ENCODE measurements around the gene LEPROT.

The LEPROT gene

GRCh38 chr1:65435987-65436386 is 15.5 kb downstream of the LEPROT start:
- H3K4me1 ChIP-seq (ENCODE audit: control extremely low read depth in 1 of 4, control insufficient read depth in 4 of 4, insufficient read depth in 4 of 4, low read length in 3 of 4), result peaks cover 0 to 15% (median 6%) of the 10 kb centered on the region in 4 experiments
- no peak for DNase-seq
- peaks cover 13 to 36% (median 20%) of the 10 kb centered on the region in 4 experiments for H3K36me3 ChIP-seq (ENCODE audit: control insufficient read depth in 4 of 4, insufficient read depth in 4 of 4, low read length in 3 of 4)
- no peaks in the 10 kb centered on the region for H3K27me3 ChIP-seq (replicated peaks in 2 of 5; ENCODE audit: control insufficient read depth in 4 of 5, insufficient read depth in 5 of 5, low read length in 4 of 5)
- no peak overlapping the region for H3K27ac ChIP-seq (ENCODE audit: insufficient read depth in 1 of 2, low read depth in 1 of 2, low read length in 2 of 2, poor library complexity in 1 of 2, severe bottlenecking in 2 of 2)
- ChIA-PET CTCF (interaction anchor here (0.9 to 1.6 kb wide), 2 partner anchors 22 to 24 kb away, joined by 3 to 5 read pairs; no protein-coding TSS in a partner anchor), POLR2A (no interaction called here)
- no peak overlapping the region for H3K4me3 ChIP-seq (ENCODE audit: control insufficient read depth in 1 of 7, extremely low read depth in 1 of 7, insufficient read depth in 4 of 7, low read depth in 2 of 7, low read length in 6 of 7)
- no CpG with 5 or more reads among the region's 2 CpGs for WGBS (ENCODE audit: insufficient coverage)
- no peaks in the 10 kb centered on the region for H3K9me3 ChIP-seq (ENCODE audit: control extremely low read depth in 1 of 5, control insufficient read depth in 4 of 5, insufficient read depth in 2 of 5, low read depth in 1 of 5, low read length in 4 of 5)

DNA sequence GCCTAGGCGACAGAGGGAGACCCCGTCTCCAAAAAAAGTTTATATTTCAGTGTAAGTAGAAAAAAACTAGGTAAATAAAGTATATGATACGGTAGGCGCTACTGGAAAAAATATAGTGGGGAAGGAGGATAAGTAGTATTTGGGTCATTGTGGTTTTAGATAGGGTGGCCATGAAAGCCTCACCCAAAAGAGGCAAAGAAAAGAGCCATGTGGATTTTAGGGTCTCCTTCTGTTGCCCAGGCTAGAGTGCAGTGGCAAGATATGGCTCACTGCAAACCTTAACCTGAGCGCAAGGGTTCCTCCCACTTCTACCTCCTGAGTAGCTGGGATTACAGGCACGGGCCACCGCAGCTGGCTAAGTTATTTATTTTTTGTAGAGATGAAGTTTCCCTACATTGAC is 17.1 kb downstream of the LEPROT start:
- Histone ChIP-seq H3K4me3 (ENCODE audit: control insufficient read depth in 1 of 7, extremely low read depth in 1 of 7, insufficient read depth in 4 of 7, low read depth in 2 of 7, low read length in 6 of 7) (no peak overlapping the region), H3K27ac (ENCODE audit: insufficient read depth in 1 of 2, low read depth in 1 of 2, low read length in 2 of 2, poor library complexity in 1 of 2, severe bottlenecking in 2 of 2) (no peak overlapping the region), H3K27me3 (replicated peaks in 2 of 5; ENCODE audit: control insufficient read depth in 4 of 5, insufficient read depth in 5 of 5, low read length in 4 of 5) (no peaks in the 10 kb centered on the region), H3K4me1 (ENCODE audit: control extremely low read depth in 1 of 4, control insufficient read depth in 4 of 4, insufficient read depth in 4 of 4, low read length in 3 of 4) (peaks cover 0 to 3% (median 0%) of the 10 kb centered on the region in 4 experiments), H3K36me3 (ENCODE audit: control insufficient read depth in 4 of 4, insufficient read depth in 4 of 4, low read length in 3 of 4) (peaks cover 4 to 26% (median 15%) of the 10 kb centered on the region in 4 experiments), H3K9me3 (ENCODE audit: control extremely low read depth in 1 of 5, control insufficient read depth in 4 of 5, insufficient read depth in 2 of 5, low read depth in 1 of 5, low read length in 4 of 5) (peaks cover 0 to 10% (median 3%) of the 10 kb centered on the region in 5 experiments)
- CTCF ChIA-PET, result no interaction called here
- 86% methylated on average over 5 of the region's 7 CpGs for WGBS (ENCODE audit: insufficient coverage)
- POLR2A ChIA-PET, result interaction anchor here (0.6 kb wide), 1 partner anchor 704 kb away, joined by 3 read pairs; no protein-coding TSS in a partner anchor
- DNase-seq, result no peak

DNA sequence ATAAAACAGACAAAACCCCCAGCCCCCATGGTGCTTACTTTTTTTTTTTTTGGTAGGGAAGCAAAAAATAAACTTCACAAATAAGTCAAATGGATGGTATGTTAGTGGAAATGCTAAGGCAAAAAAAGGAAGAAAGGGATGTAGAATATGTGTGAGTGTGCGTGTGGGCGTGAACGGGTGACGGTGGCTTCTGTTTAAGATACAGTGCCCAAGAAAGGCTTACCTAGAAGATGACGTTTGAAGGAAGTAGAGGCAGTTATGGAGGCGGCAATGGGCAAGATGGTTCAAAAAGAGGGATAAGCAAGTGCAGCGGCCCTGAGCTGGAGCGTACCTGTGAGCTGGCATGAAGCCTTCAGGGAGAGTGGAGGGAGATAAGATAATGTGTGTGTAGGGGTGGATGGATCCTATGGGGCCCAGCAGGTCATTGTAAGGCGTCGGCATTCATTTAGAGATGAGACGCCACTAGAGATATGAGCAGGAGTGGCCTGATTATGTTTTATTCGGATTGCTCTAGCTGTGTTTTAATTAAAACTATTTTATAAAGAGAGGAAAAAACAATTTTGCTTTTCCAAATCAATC is 19.9 kb downstream of the LEPROT start:
- ChIA-PET POLR2A (no interaction called here), CTCF (interaction anchor here (0.9 to 1.2 kb wide), 3 partner anchors 9 to 19 kb away, joined by 3 to 4 read pairs (median 3); no protein-coding TSS in a partner anchor)
- peaks cover 0 to 10% (median 4%) of the 10 kb centered on the region in 4 experiments for H3K36me3 ChIP-seq (ENCODE audit: control insufficient read depth in 4 of 4, insufficient read depth in 4 of 4, low read length in 3 of 4)
- no peaks in the 10 kb centered on the region for H3K27me3 ChIP-seq (replicated peaks in 2 of 5; ENCODE audit: control insufficient read depth in 4 of 5, insufficient read depth in 5 of 5, low read length in 4 of 5)
- no peak for DNase-seq
- H3K27ac ChIP-seq (ENCODE audit: insufficient read depth in 1 of 2, low read depth in 1 of 2, low read length in 2 of 2, poor library complexity in 1 of 2, severe bottlenecking in 2 of 2), result no peak overlapping the region
- H3K4me1 ChIP-seq (ENCODE audit: control extremely low read depth in 1 of 4, control insufficient read depth in 4 of 4, insufficient read depth in 4 of 4, low read length in 3 of 4), result no peaks in the 10 kb centered on the region
- 89% methylated on average over 8 of the region's 12 CpGs for whole genome bisulfite sequencing (ENCODE audit: insufficient coverage)
- H3K4me3 ChIP-seq (ENCODE audit: control insufficient read depth in 1 of 7, extremely low read depth in 1 of 7, insufficient read depth in 4 of 7, low read depth in 2 of 7, low read length in 6 of 7), result no peak overlapping the region
- peaks cover 0 to 14% (median 6%) of the 10 kb centered on the region in 5 experiments for H3K9me3 ChIP-seq (ENCODE audit: control extremely low read depth in 1 of 5, control insufficient read depth in 4 of 5, insufficient read depth in 2 of 5, low read depth in 1 of 5, low read length in 4 of 5)

- Histone ChIP-seq H3K27me3 (replicated peaks in 2 of 5; ENCODE audit: control insufficient read depth in 4 of 5, insufficient read depth in 5 of 5, low read length in 4 of 5) (no peaks in the 10 kb centered on the region), H3K4me1 (ENCODE audit: control extremely low read depth in 1 of 4, control insufficient read depth in 4 of 4, insufficient read depth in 4 of 4, low read length in 3 of 4) (no peaks in the 10 kb centered on the region), H3K36me3 (ENCODE audit: control insufficient read depth in 4 of 4, insufficient read depth in 4 of 4, low read length in 3 of 4) (peaks cover 0 to 6% (median 3%) of the 10 kb centered on the region in 4 experiments), H3K27ac (ENCODE audit: insufficient read depth in 1 of 2, low read depth in 1 of 2, low read length in 2 of 2, poor library complexity in 1 of 2, severe bottlenecking in 2 of 2) (no peak overlapping the region), H3K4me3 (ENCODE audit: control insufficient read depth in 1 of 7, extremely low read depth in 1 of 7, insufficient read depth in 4 of 7, low read depth in 2 of 7, low read length in 6 of 7) (no peak overlapping the region), H3K9me3 (ENCODE audit: control extremely low read depth in 1 of 5, control insufficient read depth in 4 of 5, insufficient read depth in 2 of 5, low read depth in 1 of 5, low read length in 4 of 5) (peaks cover 0 to 14% (median 6%) of the 10 kb centered on the region in 5 experiments)
- CTCF ChIA-PET, result interaction anchor here (0.5 to 1.2 kb wide), 3 partner anchors 9 to 25 kb away, joined by 3 to 4 read pairs (median 3); no protein-coding TSS in a partner anchor
- 43% methylated on average over 1 of the region's 1 CpG for WGBS (ENCODE audit: insufficient coverage)
- DNase-seq, result no peak
- POLR2A ChIA-PET, result no interaction called here
Measured at GRCh38 chr1:65440915-65441314, 20.4 kb downstream of the LEPROT start.

- Histone ChIP-seq H3K27me3 (replicated peaks in 2 of 5; ENCODE audit: control insufficient read depth in 4 of 5, insufficient read depth in 5 of 5, low read length in 4 of 5) (no peaks in the 10 kb centered on the region), H3K27ac (ENCODE audit: insufficient read depth in 1 of 2, low read depth in 1 of 2, low read length in 2 of 2, poor library complexity in 1 of 2, severe bottlenecking in 2 of 2) (no peak overlapping the region), H3K36me3 (ENCODE audit: control insufficient read depth in 4 of 4, insufficient read depth in 4 of 4, low read length in 3 of 4) (peaks cover 0 to under 1% (median 0%) of the 10 kb centered on the region in 4 experiments), H3K4me1 (ENCODE audit: control extremely low read depth in 1 of 4, control insufficient read depth in 4 of 4, insufficient read depth in 4 of 4, low read length in 3 of 4) (no peaks in the 10 kb centered on the region), H3K9me3 (ENCODE audit: control extremely low read depth in 1 of 5, control insufficient read depth in 4 of 5, insufficient read depth in 2 of 5, low read depth in 1 of 5, low read length in 4 of 5) (peaks cover 0 to 14% (median 6%) of the 10 kb centered on the region in 5 experiments), H3K4me3 (ENCODE audit: control insufficient read depth in 1 of 7, extremely low read depth in 1 of 7, insufficient read depth in 4 of 7, low read depth in 2 of 7, low read length in 6 of 7) (no peak overlapping the region)
- CTCF ChIA-PET, result interaction anchor here (0.5 to 1.2 kb wide), 3 partner anchors 10 to 26 kb away, joined by 3 to 4 read pairs (median 3); no protein-coding TSS in a partner anchor
- DNase-seq, result no peak
- POLR2A ChIA-PET, result no interaction called here
- 92% methylated on average over 3 of the region's 3 CpGs for WGBS (ENCODE audit: insufficient coverage)
Measured at GRCh38 chr1:65441464-65441863, 21.0 kb downstream of the LEPROT start.

GRCh38 chr1:65442442-65442841 is 22.0 kb downstream of the LEPROT start:
- Histone ChIP-seq H3K9me3 (ENCODE audit: control extremely low read depth in 1 of 5, control insufficient read depth in 4 of 5, insufficient read depth in 2 of 5, low read depth in 1 of 5, low read length in 4 of 5) (peaks cover 0 to 14% (median 6%) of the 10 kb centered on the region in 5 experiments), H3K27ac (ENCODE audit: insufficient read depth in 1 of 2, low read depth in 1 of 2, low read length in 2 of 2, poor library complexity in 1 of 2, severe bottlenecking in 2 of 2) (no peak overlapping the region), H3K27me3 (replicated peaks in 2 of 5; ENCODE audit: control insufficient read depth in 4 of 5, insufficient read depth in 5 of 5, low read length in 4 of 5) (no peaks in the 10 kb centered on the region), H3K36me3 (ENCODE audit: control insufficient read depth in 4 of 4, insufficient read depth in 4 of 4, low read length in 3 of 4) (no peaks in the 10 kb centered on the region), H3K4me1 (ENCODE audit: control extremely low read depth in 1 of 4, control insufficient read depth in 4 of 4, insufficient read depth in 4 of 4, low read length in 3 of 4) (no peaks in the 10 kb centered on the region), H3K4me3 (ENCODE audit: control insufficient read depth in 1 of 7, extremely low read depth in 1 of 7, insufficient read depth in 4 of 7, low read depth in 2 of 7, low read length in 6 of 7) (no peak overlapping the region)
- POLR2A ChIA-PET, result no interaction called here
- DNase-seq, result no peak
- WGBS (ENCODE audit: insufficient coverage), result 100% methylated on average over 1 of the region's 1 CpG
- CTCF ChIA-PET, result no interaction called here

GRCh38 chr1:65443647-65444046 is 23.2 kb downstream of the LEPROT start:
- H3K27ac ChIP-seq (ENCODE audit: insufficient read depth in 1 of 2, low read depth in 1 of 2, low read length in 2 of 2, poor library complexity in 1 of 2, severe bottlenecking in 2 of 2), result no peak overlapping the region
- no peak for DNase-seq
- ChIA-PET CTCF (interaction anchor here (0.7 kb wide), 1 partner anchor 54 kb away, joined by 3 read pairs; no protein-coding TSS in a partner anchor), POLR2A (no interaction called here)
- no peaks in the 10 kb centered on the region for H3K4me1 ChIP-seq (ENCODE audit: control extremely low read depth in 1 of 4, control insufficient read depth in 4 of 4, insufficient read depth in 4 of 4, low read length in 3 of 4)
- no peak overlapping the region for H3K4me3 ChIP-seq (ENCODE audit: control insufficient read depth in 1 of 7, extremely low read depth in 1 of 7, insufficient read depth in 4 of 7, low read depth in 2 of 7, low read length in 6 of 7)
- no peaks in the 10 kb centered on the region for H3K27me3 ChIP-seq (replicated peaks in 2 of 5; ENCODE audit: control insufficient read depth in 4 of 5, insufficient read depth in 5 of 5, low read length in 4 of 5)
- H3K9me3 ChIP-seq (ENCODE audit: control extremely low read depth in 1 of 5, control insufficient read depth in 4 of 5, insufficient read depth in 2 of 5, low read depth in 1 of 5, low read length in 4 of 5), result peaks cover 0 to 14% (median 6%) of the 10 kb centered on the region in 5 experiments
- no peaks in the 10 kb centered on the region for H3K36me3 ChIP-seq (ENCODE audit: control insufficient read depth in 4 of 4, insufficient read depth in 4 of 4, low read length in 3 of 4)
- WGBS (ENCODE audit: insufficient coverage), result no CpG with 5 or more reads among the region's 2 CpGs
